ENCODE results near the gene FRYL.
"Not testable (repeated sequence)": the region's sequence is repeated elsewhere in the genome, so short reads cannot be mapped to it uniquely, and the experiment has no call there.

Gene FRYL

DNA sequence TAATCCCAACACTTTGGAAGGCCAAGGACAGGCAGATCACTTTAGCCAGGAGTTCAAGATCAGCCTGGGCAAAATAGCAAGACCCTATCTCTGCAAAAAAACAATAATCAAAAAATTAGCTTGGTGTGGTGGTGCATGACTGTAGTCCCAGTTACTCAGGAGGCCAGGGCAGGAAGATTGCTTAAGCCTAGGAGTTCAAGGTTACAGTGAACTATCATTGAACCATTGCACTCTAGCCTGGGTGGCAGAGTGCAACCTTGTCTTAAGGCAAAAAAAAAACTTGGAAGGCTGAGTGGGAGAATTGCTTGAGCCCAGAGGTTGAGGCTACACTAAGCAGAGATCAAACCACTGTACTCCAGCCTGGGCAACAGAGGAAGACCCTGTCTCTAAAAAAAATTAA, 5.2 kb upstream of the FRYL start:
- no peak for DNase-seq (ENCODE audit: low read depth)

DNA sequence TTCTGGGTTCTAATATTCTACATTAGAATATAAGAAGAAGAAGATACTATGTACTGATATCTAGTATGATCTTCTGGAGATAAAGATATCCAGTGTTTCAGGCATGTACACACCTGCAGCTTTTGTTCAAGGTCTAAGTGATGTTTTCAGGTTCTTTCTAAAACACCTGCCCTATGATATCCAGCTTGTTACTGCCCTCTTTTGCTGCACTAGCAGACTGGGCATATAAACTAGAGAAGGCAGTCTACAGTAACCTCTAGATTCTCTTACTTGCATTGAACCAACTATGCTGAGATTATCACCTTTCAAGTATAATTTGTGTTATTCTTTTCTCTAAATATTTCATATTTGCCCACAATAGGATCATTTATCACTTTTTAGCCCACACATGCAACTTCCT, 1.9 kb upstream of the FRYL start:
- DNase-seq (ENCODE audit: low read depth): no peak

GRCh38 chr4:48780865-48781214, 761 bp upstream of the FRYL start:
- DNase-seq (ENCODE audit: low read depth): peak; percentile 57

DNA sequence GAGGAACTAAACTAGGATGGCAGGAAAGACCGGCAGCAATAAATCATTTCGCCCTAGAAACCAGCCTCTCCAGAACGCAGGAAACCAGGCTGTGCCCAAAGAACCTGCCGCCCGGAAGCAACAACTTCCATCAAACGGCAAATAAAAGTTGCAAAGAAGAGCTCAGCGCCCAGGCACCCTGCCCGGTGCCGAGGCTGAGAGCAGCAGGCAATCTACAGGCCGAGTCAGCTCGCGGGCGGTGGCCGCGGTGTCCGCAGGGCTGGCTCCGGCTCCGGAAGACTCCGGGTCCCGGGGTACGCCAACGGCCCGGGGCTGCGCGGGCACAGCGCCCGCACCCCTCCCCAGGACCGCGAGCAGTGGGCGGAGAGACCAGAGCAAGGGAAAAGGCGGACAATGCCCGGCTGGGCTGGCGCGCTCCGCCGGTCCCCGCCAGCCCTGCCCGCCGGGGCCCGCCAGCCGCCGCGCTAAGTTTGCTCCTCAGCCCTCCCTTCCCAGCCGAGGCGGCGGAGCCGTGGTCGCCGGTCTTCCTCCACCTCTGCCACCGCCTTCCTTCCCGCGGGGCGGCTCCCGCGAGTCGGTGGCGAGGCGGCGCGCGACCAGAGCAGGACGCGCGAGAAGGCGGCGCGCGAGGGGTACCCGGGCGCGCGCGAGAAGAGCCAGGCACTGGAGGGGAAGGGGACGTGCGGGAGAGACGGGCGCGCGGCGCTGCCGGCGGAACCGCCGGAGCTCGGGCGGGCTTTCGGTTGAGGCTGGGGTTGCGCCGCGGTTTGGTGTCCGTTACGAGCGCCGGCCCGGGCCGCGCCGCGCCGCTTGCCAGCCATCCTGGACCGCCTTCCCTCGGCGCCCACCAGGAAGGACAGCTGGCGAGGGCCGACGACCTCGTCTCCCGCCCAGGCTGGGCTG, 733 bp downstream of the FRYL start:
- DNase-seq (ENCODE audit: low read depth): peak; percentile 64

- peak; percentile 50 for DNase-seq (ENCODE audit: low read depth)
These were observed 1.5 kb downstream of the FRYL start for GRCh38 chr4:48778431-48779094.

GRCh38 chr4:48777739-48778138, 2.3 kb downstream of the FRYL start:
- DNase-seq (ENCODE audit: low read depth): peak; percentile 6

GRCh38 chr4:48774760-48775710, 5.0 kb downstream of the FRYL start:
- DNase-seq (ENCODE audit: low read depth): no peak

GRCh38 chr4:48772556-48772955, 7.5 kb downstream of the FRYL start:
- no peak for DNase-seq (ENCODE audit: low read depth)

DNA sequence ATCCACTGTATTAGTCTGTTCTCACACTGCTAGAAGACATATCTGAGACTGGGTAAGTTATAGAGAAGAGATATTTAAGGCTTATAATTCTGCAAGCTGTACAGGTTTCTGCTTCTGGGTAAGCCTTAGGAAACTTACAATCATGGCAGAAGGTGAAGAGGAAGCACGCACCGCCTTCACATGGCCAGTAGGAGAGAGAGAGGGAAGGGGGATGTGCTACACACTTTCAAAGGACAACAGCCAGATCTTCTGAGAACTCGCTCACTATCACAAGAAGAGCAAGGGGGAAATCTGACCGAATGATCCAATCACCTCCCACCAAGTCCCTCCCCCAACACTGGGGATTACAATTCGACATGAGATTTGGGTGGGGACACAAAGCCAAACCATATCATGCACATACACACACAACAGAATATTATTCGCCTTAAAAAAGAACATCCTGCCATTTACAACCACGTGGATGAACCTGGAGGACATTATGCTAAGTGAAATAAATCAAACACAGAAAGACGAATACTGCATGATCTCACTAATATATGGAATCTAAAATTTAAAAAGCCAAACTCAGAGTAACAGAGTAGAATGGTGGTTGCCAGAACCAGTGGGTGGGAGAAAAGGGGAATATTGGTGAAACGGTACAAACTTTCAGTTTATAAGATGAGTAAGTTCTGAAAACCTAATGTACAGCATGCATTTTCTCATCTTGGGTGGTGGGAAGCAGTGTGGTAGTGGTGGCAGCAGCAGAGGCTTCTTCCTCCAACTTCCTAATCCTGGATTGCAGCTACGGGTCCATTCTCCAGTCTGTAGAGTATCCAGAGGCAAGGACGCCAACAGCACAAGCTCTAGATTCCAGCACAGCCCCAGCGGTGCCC, 12.8 kb downstream of the FRYL start:
- DNase-seq (ENCODE audit: low read depth): peak; percentile 5

GRCh38 chr4:48766131-48766792, 13.8 kb downstream of the FRYL start:
- DNase-seq (ENCODE audit: low read depth): no peak

DNA sequence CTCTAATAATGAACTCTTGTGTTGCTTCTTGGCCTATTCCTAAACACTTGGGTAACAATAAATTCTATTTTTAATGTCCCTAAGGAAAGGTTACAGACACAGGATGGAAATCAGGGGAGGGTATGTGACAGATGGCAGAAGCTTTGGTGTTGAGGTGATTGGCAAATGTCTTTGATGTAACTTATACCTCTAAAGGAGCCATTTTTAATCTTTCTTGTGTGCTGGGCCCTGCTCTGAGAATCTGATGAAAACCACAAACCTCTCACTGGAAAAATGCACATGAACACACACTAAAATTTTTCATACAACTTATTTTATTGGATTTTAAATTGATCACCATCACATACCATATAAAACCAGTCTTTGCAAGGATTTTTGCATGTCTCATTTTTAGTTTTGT, 17.7 kb downstream of the FRYL start:
- DNase-seq (ENCODE audit: low read depth): no peak

DNA sequence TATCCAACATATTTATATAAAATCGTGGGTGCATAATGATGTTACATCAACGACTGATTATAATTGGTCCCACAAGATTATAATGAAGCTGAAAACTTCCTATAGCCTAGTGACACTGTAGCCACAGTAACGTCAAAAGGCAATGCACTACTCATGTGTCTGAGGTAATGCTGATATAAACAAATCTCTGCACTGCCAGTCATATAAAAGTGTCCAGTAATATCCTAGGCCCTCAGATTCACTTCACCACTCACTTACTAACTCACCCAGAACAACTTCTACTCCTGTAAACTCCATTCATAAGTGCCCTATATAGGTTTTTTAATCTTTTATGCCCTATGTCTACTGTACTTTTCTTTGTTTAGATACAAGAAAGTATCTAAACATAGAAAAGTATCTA, 18.8 kb downstream of the FRYL start:
- DNase-seq (ENCODE audit: low read depth): no peak

GRCh38 chr4:48758703-48759102, 21.4 kb downstream of the FRYL start:
- DNase-seq (ENCODE audit: low read depth): not testable (repeated sequence)

GRCh38 chr4:48756689-48757220, 23.3 kb downstream of the FRYL start:
- DNase-seq (ENCODE audit: low read depth): peak; percentile 57

- no peak for DNase-seq (ENCODE audit: low read depth)
These were observed 24.8 kb downstream of the FRYL start for GRCh38 chr4:48755281-48755680.

DNA sequence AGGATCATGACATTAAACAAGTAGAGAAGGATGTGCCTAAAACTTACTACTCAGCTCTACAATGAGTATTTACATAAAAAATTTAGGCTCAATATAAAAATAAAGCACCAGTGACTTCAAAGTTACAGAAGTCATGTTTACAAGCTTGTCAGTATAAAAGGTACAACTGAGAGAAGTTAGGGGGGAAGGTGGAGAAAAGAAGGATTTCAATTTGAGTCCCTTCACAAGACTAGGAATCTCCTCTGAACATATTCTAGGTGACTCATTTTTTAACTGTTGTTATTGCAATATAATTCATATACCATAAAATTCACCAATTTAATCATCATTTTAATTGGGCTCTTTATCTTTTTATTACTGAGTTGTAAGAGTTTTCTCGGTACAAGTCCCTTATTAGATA, 26.9 kb downstream of the FRYL start:
- DNase-seq (ENCODE audit: low read depth): no peak

DNA sequence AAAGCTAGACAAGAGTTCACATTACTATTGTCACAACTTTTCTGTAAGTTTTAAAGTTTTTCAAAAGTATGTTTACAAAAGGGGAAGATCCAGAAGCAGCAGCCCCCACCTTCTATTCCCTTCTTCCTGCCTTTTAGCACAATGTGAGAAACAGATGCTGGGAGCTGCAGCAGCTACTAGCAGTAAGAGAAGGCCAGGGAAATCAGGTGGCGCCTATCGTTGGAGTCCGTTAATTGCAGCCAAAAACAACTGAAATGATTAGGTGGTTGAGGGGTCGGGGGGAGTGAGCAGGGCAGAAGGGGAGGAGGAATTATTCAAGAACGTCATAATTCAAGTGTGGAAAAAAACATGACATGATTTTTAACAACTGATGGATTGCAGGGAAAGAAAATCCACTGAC, 27.4 kb downstream of the FRYL start:
- DNase-seq (ENCODE audit: low read depth): no peak

GRCh38 chr4:48752246-48752645, 27.8 kb downstream of the FRYL start:
- DNase-seq (ENCODE audit: low read depth): no peak

GRCh38 chr4:48748949-48749596, 31.0 kb downstream of the FRYL start:
- DNase-seq (ENCODE audit: low read depth): no peak
